ENCODE data around the gene NBPF1. TPM values are rescaled to one million over a fixed set of nuclear protein-coding genes. Genes with fewer than 3 reads are reported as not detected.
"Not testable (repeated sequence)": the region's sequence is repeated elsewhere in the genome, so short reads cannot be mapped to it uniquely, and the experiment has no call there.

NBPF1 gene
- total RNA-seq, 1 experiment from 2014 or later = 27.7 TPM

GRCh38 chr1:16512624-16513411 lies 100.5 kb downstream of the NBPF1 start:
- H3K18ac ChIP-seq (ENCODE audit: insufficient read length, low read depth, low read length); H3K4ac ChIP-seq (ENCODE audit: low read depth, low read length); H2AK5ac ChIP-seq (ENCODE audit: insufficient read length, low read length); H2BK15ac ChIP-seq (ENCODE audit: low read depth, low read length); H3K9me3 ChIP-seq (ENCODE audit: control insufficient read depth, low read depth, low read length); H3K4me1 ChIP-seq (ENCODE audit: insufficient read depth, low read length); DNase-seq; H3K14ac ChIP-seq (ENCODE audit: insufficient read depth, low read length); H4K8ac ChIP-seq (replicated peaks; ENCODE audit: insufficient read length, low read depth, low read length); H4K5ac ChIP-seq (ENCODE audit: insufficient read length, low read depth, low read length); H3K27ac Mint-ChIP-seq; H3K27ac ChIP-seq (ENCODE audit: insufficient read length, low read depth, low read length); H3K79me2 ChIP-seq (ENCODE audit: insufficient read depth, low read length); H3T11ph ChIP-seq (ENCODE audit: low read length); H3K27me3 Mint-ChIP-seq (ENCODE audit: low read depth); H4K91ac ChIP-seq (ENCODE audit: insufficient read length, low read depth, low read length); H2BK20ac ChIP-seq (ENCODE audit: low read depth, low read length, poor library complexity, severe bottlenecking); H2BK12ac ChIP-seq (ENCODE audit: insufficient read length, low read depth, low read length); H3K79me1 ChIP-seq (ENCODE audit: insufficient read depth, low read depth, low read length, poor library complexity, severe bottlenecking); H3K36me3 Mint-ChIP-seq (ENCODE audit: insufficient read depth in 1 of 3, low read depth in 3 of 3); H3K4me1 Mint-ChIP-seq; H3K23ac ChIP-seq (ENCODE audit: insufficient read length, low read depth, low read length); H3K56ac ChIP-seq (ENCODE audit: insufficient read length, low read depth, low read length); H3K23me2 ChIP-seq (ENCODE audit: insufficient read length, low read depth, low read length, poor library complexity, severe bottlenecking); H2AFZ ChIP-seq (ENCODE audit: low read length); H2BK120ac ChIP-seq (ENCODE audit: low read depth, low read length, poor library complexity, severe bottlenecking); H3K27me3 ChIP-seq (ENCODE audit: insufficient read depth, low read length); H3K9ac ChIP-seq (ENCODE audit: extremely low read depth, insufficient read length, low read length); H3K9me3 Mint-ChIP-seq; H4K20me1 ChIP-seq (ENCODE audit: control insufficient read depth, insufficient read depth, insufficient read length); H3K4me3 Mint-ChIP-seq; H2BK5ac ChIP-seq (ENCODE audit: insufficient read length, low read length): not testable (repeated sequence)
- no CpG with 5 or more reads among the region's 15 CpGs for WGBS (ENCODE audit: extremely low coverage, insufficient read length, low lambda C conversion rate)
- peak overlapping the region; percentile 57 for H3K4me2 ChIP-seq (ENCODE audit: insufficient read depth, insufficient read length, low read length)

Other genes starting within 250 kb of the NBPF1 start
- 118 and 119 TPM in 2 replicates for gene SZRD1, start 246.3 kb downstream of the NBPF1 start, total RNA-seq (2021)
- 0.07 TPM in 1 of 2 replicates, not detected in the other for gene SPATA21, start 176.1 kb downstream of the NBPF1 start, total RNA-seq (2021)
- 31.7 and 33.2 TPM in 2 replicates for gene NECAP2, start 172.8 kb downstream of the NBPF1 start, total RNA-seq (2021)
- 1,874 and 2,051 TPM in 2 replicates for gene RNU1-1, start 99.3 kb downstream of the NBPF1 start, total RNA-seq (2021)
- gene RNU1-3, start 53.4 kb upstream of the NBPF1 start, total RNA-seq (2021) = 1,874 and 2,051 TPM in 2 replicates
- gene RNU1-4, start 127.0 kb upstream of the NBPF1 start, total RNA-seq (2021) = 1,874 and 2,051 TPM in 2 replicates